ENCODE results near the gene CERCAM.
A peak's percentile ranks its signal among the peaks of the same experiment; 100 is the strongest.
"Not testable (repeated sequence)": the region's sequence is repeated elsewhere in the genome, so short reads cannot be mapped to it uniquely, and the experiment has no call there.

The CERCAM gene

GRCh38 chr9:128393145-128393775 is 27.4 kb upstream of the CERCAM start:
- no peak for DNase-seq (ENCODE audit: low spot score)

- no peak for DNase-seq (ENCODE audit: low spot score)
Observed at GRCh38 chr9:128393970-128394369, 26.7 kb upstream of the CERCAM start.

- DNase-seq (ENCODE audit: low spot score), result no peak
Observed at GRCh38 chr9:128394379-128395168, 26.1 kb upstream of the CERCAM start.

- no peak for DNase-seq (ENCODE audit: low spot score)
Observed at GRCh38 chr9:128396970-128397613, 23.6 kb upstream of the CERCAM start.

GRCh38 chr9:128397831-128398230 is 22.8 kb upstream of the CERCAM start:
- no peak for DNase-seq (ENCODE audit: low spot score)

GRCh38 chr9:128399861-128400260 is 20.8 kb upstream of the CERCAM start:
- no peak for DNase-seq (ENCODE audit: low spot score)

GRCh38 chr9:128404560-128404959 is 16.1 kb upstream of the CERCAM start:
- DNase-seq (ENCODE audit: low spot score), result no peak

GRCh38 chr9:128405077-128405779 is 15.4 kb upstream of the CERCAM start:
- no peak for DNase-seq (ENCODE audit: low spot score)

- DNase-seq (ENCODE audit: low spot score), result no peak
Observed at GRCh38 chr9:128405780-128406171, 14.9 kb upstream of the CERCAM start.

- no peak for DNase-seq (ENCODE audit: low spot score)
Observed at GRCh38 chr9:128406848-128407391, 13.7 kb upstream of the CERCAM start.

GRCh38 chr9:128408963-128409431 is 11.7 kb upstream of the CERCAM start:
- DNase-seq (ENCODE audit: low spot score), result no peak

- no peak for DNase-seq (ENCODE audit: low spot score)
Observed at GRCh38 chr9:128409450-128409849, 11.2 kb upstream of the CERCAM start.

- DNase-seq (ENCODE audit: low spot score), result no peak
Observed at GRCh38 chr9:128409978-128410377, 10.7 kb upstream of the CERCAM start.

GRCh38 chr9:128411364-128412119 is 9.1 kb upstream of the CERCAM start:
- no peak for DNase-seq (ENCODE audit: low spot score)

- DNase-seq (ENCODE audit: low spot score), result peak; percentile 82
Observed at GRCh38 chr9:128412120-128412790, 8.4 kb upstream of the CERCAM start.

- DNase-seq (ENCODE audit: low spot score), result not testable (repeated sequence)
Observed at GRCh38 chr9:128413728-128414127, 6.9 kb upstream of the CERCAM start.

- no peak for DNase-seq (ENCODE audit: low spot score)
Observed at GRCh38 chr9:128414461-128414860, 6.2 kb upstream of the CERCAM start.

- no peak for DNase-seq (ENCODE audit: low spot score)
Observed at GRCh38 chr9:128415281-128415680, 5.4 kb upstream of the CERCAM start.

GRCh38 chr9:128416014-128416413 is 4.6 kb upstream of the CERCAM start:
- DNase-seq (ENCODE audit: low spot score), result no peak

GRCh38 chr9:128416432-128417019 is 4.1 kb upstream of the CERCAM start:
- no peak for DNase-seq (ENCODE audit: low spot score)

Measured in left forelimb (tissue), 1 donor.